Activated B cell treated with CpG ODN at 0.5 μM for 24 hours (primary cell): ENCODE measurements around the gene NKX2-1. TPM values are rescaled to one million over a fixed set of nuclear protein-coding genes. Genes with fewer than 3 reads are reported as not detected.

Source experiments
- ATAC-seq: fragments of 200-7000 bp; cut with Tn5 transposase; one replicate; pipeline ENCODE4 v1.10.0; 2021; ENCODE audit warnings: low read depth, mild to moderate bottlenecking, moderate library complexity
- CTCF ChIA-PET: fragments of 350-600 bp; sonication (Branson Sonifier 250); formaldehyde crosslinking; loops from one replicate; lab custom pipeline; 2021; ENCODE audit warnings: antibody characterized with exemption; lab: Charles Lee
- POLR2A ChIA-PET: fragments of 350-600 bp; sonication (Branson Sonifier 250); formaldehyde crosslinking; loops from one replicate; lab custom pipeline; 2021; ENCODE audit warnings: antibody characterized with exemption; lab: Charles Lee
- DNase-seq: peaks from one replicate; pipeline ENCODE4 v3.0.0; 2022
- H3K27ac Mint-ChIP-seq: one replicate; pipeline ENCODE4 v1.8.0; 2020; ENCODE audit warnings: mixed read lengths
- H3K27me3 Mint-ChIP-seq: one replicate; pipeline ENCODE4 v1.8.0; 2021; ENCODE audit warnings: mixed read lengths
- H3K36me3 Mint-ChIP-seq: one replicate; pipeline ENCODE4 v1.8.0; 2021; ENCODE audit warnings: low read depth, mixed read lengths
- H3K4me1 Mint-ChIP-seq: one replicate; pipeline ENCODE4 v1.8.0; 2021; ENCODE audit warnings: mixed read lengths
- H3K4me3 Mint-ChIP-seq: one replicate; pipeline ENCODE4 v1.8.0; 2020; ENCODE audit warnings: mild to moderate bottlenecking, mixed read lengths
- H3K9me3 Mint-ChIP-seq: one replicate; pipeline ENCODE4 v1.8.0; 2020; ENCODE audit warnings: mixed read lengths
- CTCF ChIP-seq: fragments of 200-600 bp; IDR thresholded peaks from one replicate; pipeline ENCODE4 v1.8.0; 2022; ENCODE audit warnings: antibody characterized with exemption, mild to moderate bottlenecking
- intact Hi-C: fragments of 100-400 bp; cut with micrococcal nuclease; formaldehyde crosslinking; loops from one replicate; pipeline ENCODE4 v1.15.1; 2024
- total RNA-seq: library from RNA; stranded (reverse); gene quantifications from 2 replicates; pipeline ENCODE4 v1.2.3, GENCODE V29; 2022

Gene NKX2-1
- total RNA-seq, 1 donor from 2014 or later: not detected

- no peak for TF ChIP-seq CTCF
- ATAC-seq (no peak), DNase-seq (no peak)
- peaks cover 56% of the 10 kb centered on the region for H3K27me3 Mint-ChIP-seq
- ChIA-PET CTCF (no interaction called here), POLR2A (no interaction called here)
- peaks cover 7% of the 10 kb centered on the region for H3K4me1 Mint-ChIP-seq
- no peak overlapping the region for H3K4me3 Mint-ChIP-seq
- H3K36me3 Mint-ChIP-seq: no peaks in the 10 kb centered on the region
- intact Hi-C loops: no loop called here
- H3K9me3 Mint-ChIP-seq: no peaks in the 10 kb centered on the region
- H3K27ac Mint-ChIP-seq: no peak overlapping the region
These were observed 2.6 kb downstream of the NKX2-1 start for GRCh38 chr14:36517242-36518030.

- CTCF ChIA-PET: no interaction called here
- H3K27me3 Mint-ChIP-seq: peaks cover 56% of the 10 kb centered on the region
- no peak overlapping the region for H3K27ac Mint-ChIP-seq
- ATAC-seq (no peak), DNase-seq (no peak)
- POLR2A ChIA-PET: no interaction called here
- H3K36me3 Mint-ChIP-seq: no peaks in the 10 kb centered on the region
- no peaks in the 10 kb centered on the region for H3K9me3 Mint-ChIP-seq
- intact Hi-C loops: no loop called here
- TF ChIP-seq CTCF: no peak
- peaks cover 7% of the 10 kb centered on the region for H3K4me1 Mint-ChIP-seq
- H3K4me3 Mint-ChIP-seq: no peak overlapping the region
These were observed 3.3 kb downstream of the NKX2-1 start for GRCh38 chr14:36516719-36517241.

- Mint-ChIP-seq H3K27ac (no peak overlapping the region), H3K36me3 (no peaks in the 10 kb centered on the region), H3K27me3 (peaks cover 55% of the 10 kb centered on the region), H3K4me3 (no peak overlapping the region), H3K4me1 (peaks cover 7% of the 10 kb centered on the region), H3K9me3 (no peaks in the 10 kb centered on the region)
- intact Hi-C loops: no loop called here
- TF ChIP-seq CTCF: no peak
- ChIA-PET CTCF (no interaction called here), POLR2A (no interaction called here)
- ATAC-seq (no peak), DNase-seq (no peak)
These were observed 3.9 kb downstream of the NKX2-1 start for GRCh38 chr14:36515896-36516718.

DNA sequence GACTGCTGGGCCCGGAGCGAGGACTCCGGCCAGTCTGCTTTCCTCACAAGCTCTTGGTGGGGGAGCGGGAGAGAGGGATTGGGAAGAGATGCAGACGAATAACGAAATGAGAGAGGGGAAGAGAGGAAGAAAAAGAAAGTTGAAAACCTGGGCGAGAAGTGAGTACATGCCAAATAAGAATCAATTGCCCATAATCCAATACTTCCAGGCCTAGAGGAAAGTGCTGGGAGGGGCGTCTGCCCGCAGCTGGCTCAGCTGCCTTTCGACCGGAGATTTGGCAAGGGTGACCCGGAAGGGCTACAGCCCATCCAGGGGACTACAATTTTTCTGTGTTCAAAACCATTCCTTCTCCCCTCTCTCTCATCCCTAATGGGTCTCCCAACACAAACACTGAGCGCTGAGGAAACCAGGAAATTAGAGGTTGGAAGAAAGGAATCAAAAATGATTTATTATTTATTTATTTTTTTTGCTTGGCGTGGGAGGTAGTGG, 4.9 kb downstream of the NKX2-1 start:
- ATAC-seq: no peak
- H3K27ac Mint-ChIP-seq: no peak overlapping the region
- ChIA-PET POLR2A (no interaction called here), CTCF (no interaction called here)
- H3K4me3 Mint-ChIP-seq: no peak overlapping the region
- no peak for DNase-seq
- H3K4me1 Mint-ChIP-seq: peaks cover 5% of the 10 kb centered on the region
- H3K36me3 Mint-ChIP-seq: no peaks in the 10 kb centered on the region
- no peaks in the 10 kb centered on the region for H3K9me3 Mint-ChIP-seq
- no peak for TF ChIP-seq CTCF
- intact Hi-C loops: no loop called here
- peaks cover 62% of the 10 kb centered on the region for H3K27me3 Mint-ChIP-seq
